Measurements from ENCODE around the gene STARD13. TPM values are rescaled to one million over a fixed set of nuclear protein-coding genes. Genes with fewer than 3 reads are reported as not detected.

The STARD13 gene
- total and polyA plus RNA-seq, 2 donors (not counting 1 experiment from before 2014, with no cell fraction given), result 0.06 to 0.22 TPM

DNA sequence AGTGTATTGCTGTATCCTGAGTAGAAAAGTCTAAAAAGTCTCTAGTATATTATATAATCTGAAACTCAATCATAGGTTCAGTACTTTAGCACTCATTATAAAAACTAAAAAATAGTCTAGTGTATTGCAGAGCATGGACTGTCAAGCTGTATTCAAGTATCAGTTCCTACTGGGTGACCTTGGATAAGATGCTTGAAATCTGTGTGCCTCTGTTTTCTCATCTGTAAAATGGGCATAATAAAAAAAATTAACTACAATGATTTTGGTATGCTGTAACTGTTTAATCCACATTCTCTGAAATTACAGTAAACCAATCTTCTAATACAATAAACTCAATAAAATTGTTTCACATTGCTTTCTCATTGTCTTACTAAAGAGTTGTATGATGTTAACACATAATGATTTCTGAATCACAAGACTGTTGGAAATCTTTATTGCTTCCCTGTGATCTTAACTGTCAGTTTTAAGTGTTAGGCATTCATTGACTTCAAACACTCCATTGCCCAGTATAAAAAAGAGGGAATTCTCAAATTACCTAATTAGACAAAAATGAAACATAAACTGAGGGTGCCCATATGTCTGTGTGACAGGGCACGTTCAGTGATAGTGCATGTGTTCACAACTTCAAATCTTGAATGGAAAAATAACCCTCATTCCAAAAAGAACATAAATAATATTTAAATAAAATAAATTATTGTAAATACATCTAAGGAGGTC lies 2.2 kb downstream of the STARD13 start:
- CTCF ChIA-PET, result no interaction called here
- H3K4me1 ChIP-seq (ENCODE audit: control insufficient read depth in 2 of 2, insufficient read depth in 2 of 2, low read length in 2 of 2), result peaks cover 11 to 15% of the 10 kb centered on the region in 2 donors
- no peak overlapping the region for H3K27ac Mint-ChIP-seq
- H3K27ac ChIP-seq (ENCODE audit: low read length in 2 of 2), result no peak overlapping the region
- no peaks in the 10 kb centered on the region for H3K9me3 Mint-ChIP-seq (ENCODE audit: insufficient read depth)
- peaks cover 50% of the 10 kb centered on the region for H3K27me3 Mint-ChIP-seq
- H3K4me2 ChIP-seq (replicated peaks; ENCODE audit: low read depth, low read length, poor library complexity, severe bottlenecking), result no peak overlapping the region
- H4K20me1 ChIP-seq (ENCODE audit: control insufficient read depth, insufficient read depth, low read length, poor library complexity, severe bottlenecking), result no peaks in the 10 kb centered on the region
- intact Hi-C loops (cut with micrococcal nuclease), result no loop called here
- no peaks in the 10 kb centered on the region for H3K36me3 ChIP-seq (replicated peaks in 1 of 2; ENCODE audit: control extremely low read depth in 1 of 2, control insufficient read depth in 1 of 2, extremely low read depth in 1 of 2, insufficient read depth in 2 of 2, low read length in 1 of 2)
- peaks cover 0 to 21% (median 16%) of the 10 kb centered on the region in 4 experiments for H3K27me3 ChIP-seq (replicated peaks in 1 of 4; ENCODE audit: control extremely low read depth in 1 of 4, control insufficient read depth in 3 of 4, insufficient read depth in 4 of 4, low read length in 3 of 4)
- H3K9ac ChIP-seq (ENCODE audit: low read length), result no peak overlapping the region
- WGBS (ENCODE audit: insufficient coverage), result no CpG with 5 or more reads among the region's 1 CpG
- POLR2A ChIA-PET, result no interaction called here
- H3K79me2 ChIP-seq (ENCODE audit: control insufficient read depth, insufficient read depth, low read length), result no peaks in the 10 kb centered on the region
- no peak for ATAC-seq (ENCODE audit: low read depth)
- TF ChIP-seq, protein P1, sequence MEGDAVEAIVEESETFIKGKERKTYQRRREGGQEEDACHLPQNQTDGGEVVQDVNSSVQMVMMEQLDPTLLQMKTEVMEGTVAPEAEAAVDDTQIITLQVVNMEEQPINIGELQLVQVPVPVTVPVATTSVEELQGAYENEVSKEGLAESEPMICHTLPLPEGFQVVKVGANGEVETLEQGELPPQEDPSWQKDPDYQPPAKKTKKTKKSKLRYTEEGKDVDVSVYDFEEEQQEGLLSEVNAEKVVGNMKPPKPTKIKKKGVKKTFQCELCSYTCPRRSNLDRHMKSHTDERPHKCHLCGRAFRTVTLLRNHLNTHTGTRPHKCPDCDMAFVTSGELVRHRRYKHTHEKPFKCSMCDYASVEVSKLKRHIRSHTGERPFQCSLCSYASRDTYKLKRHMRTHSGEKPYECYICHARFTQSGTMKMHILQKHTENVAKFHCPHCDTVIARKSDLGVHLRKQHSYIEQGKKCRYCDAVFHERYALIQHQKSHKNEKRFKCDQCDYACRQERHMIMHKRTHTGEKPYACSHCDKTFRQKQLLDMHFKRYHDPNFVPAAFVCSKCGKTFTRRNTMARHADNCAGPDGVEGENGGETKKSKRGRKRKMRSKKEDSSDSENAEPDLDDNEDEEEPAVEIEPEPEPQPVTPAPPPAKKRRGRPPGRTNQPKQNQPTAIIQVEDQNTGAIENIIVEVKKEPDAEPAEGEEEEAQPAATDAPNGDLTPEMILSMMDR (IDR thresholded peaks at IDR 0.05), result no peak
- no peak for TF ChIP-seq EZH2 (IDR thresholded peaks at IDR 0.05; ENCODE audit: borderline replicate concordance, insufficient read depth, low read depth, low read length, poor library complexity, severe bottlenecking)
- H3K4me1 Mint-ChIP-seq, result peaks cover 19% of the 10 kb centered on the region
- H3K4me3 ChIP-seq (ENCODE audit: control extremely low read depth in 1 of 5, extremely low read depth in 1 of 5, insufficient read depth in 1 of 5, low read depth in 2 of 5, low read length in 4 of 5), result no peak overlapping the region
- H3K4me3 Mint-ChIP-seq, result no peak overlapping the region
- no peak for DNase-seq
- H3K9me3 ChIP-seq (ENCODE audit: control extremely low read depth in 1 of 3, control insufficient read depth in 2 of 3, insufficient read depth in 1 of 3, low read length in 2 of 3), result no peaks in the 10 kb centered on the region
- no peak overlapping the region for H2AFZ ChIP-seq (ENCODE audit: insufficient read depth, low read depth, low read length, poor library complexity, severe bottlenecking)

DNA sequence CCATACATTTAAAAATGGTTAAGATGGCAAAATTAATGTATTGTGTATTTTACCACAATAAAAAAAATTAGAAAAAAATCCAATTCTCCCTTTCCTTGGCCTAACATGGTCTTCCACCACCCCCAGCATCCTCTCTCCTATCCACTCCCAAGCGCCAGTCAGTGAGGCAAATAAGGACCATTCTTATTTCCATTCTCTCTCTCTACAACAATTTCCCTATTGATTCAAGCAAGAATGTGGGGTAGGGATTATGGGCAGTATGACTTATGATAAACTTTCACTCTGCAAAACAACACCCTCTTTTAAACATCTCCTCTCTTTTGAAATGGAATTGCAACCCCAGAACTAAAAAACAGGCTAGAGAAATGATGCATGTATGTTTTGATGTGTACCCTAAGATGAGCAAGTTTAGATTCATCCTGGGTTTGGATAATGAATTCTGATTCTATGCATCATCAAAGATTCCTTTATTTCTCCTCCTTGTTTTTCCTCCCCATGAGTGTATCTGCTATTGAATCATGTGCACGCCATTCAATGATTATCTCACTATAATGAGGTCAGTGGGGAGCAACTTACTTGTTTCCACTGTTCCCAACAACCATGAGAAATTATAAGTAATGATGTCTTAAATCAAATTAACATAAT lies 3.5 kb downstream of the STARD13 start:
- Histone ChIP-seq H3K79me2 (ENCODE audit: control insufficient read depth, insufficient read depth, low read length) (no peaks in the 10 kb centered on the region), H3K27me3 (replicated peaks in 1 of 4; ENCODE audit: control extremely low read depth in 1 of 4, control insufficient read depth in 3 of 4, insufficient read depth in 4 of 4, low read length in 3 of 4) (peaks cover 0 to 18% (median 16%) of the 10 kb centered on the region in 4 experiments), H3K9ac (ENCODE audit: low read length) (no peak overlapping the region), H3K4me3 (ENCODE audit: control extremely low read depth in 1 of 5, extremely low read depth in 1 of 5, insufficient read depth in 1 of 5, low read depth in 2 of 5, low read length in 4 of 5) (no peak overlapping the region), H3K9me3 (ENCODE audit: control extremely low read depth in 1 of 3, control insufficient read depth in 2 of 3, insufficient read depth in 1 of 3, low read length in 2 of 3) (no peaks in the 10 kb centered on the region), H2AFZ (ENCODE audit: insufficient read depth, low read depth, low read length, poor library complexity, severe bottlenecking) (no peak overlapping the region), H3K36me3 (replicated peaks in 1 of 2; ENCODE audit: control extremely low read depth in 1 of 2, control insufficient read depth in 1 of 2, extremely low read depth in 1 of 2, insufficient read depth in 2 of 2, low read length in 1 of 2) (no peaks in the 10 kb centered on the region), H3K4me2 (replicated peaks; ENCODE audit: low read depth, low read length, poor library complexity, severe bottlenecking) (no peak overlapping the region), H3K4me1 (ENCODE audit: control insufficient read depth in 2 of 2, insufficient read depth in 2 of 2, low read length in 2 of 2) (peaks cover 11 to 15% of the 10 kb centered on the region in 2 donors), H3K27ac (ENCODE audit: low read length in 2 of 2) (no peak overlapping the region), H4K20me1 (ENCODE audit: control insufficient read depth, insufficient read depth, low read length, poor library complexity, severe bottlenecking) (no peaks in the 10 kb centered on the region)
- H3K4me1 Mint-ChIP-seq, result peaks cover 19% of the 10 kb centered on the region
- ATAC-seq (ENCODE audit: low read depth), result no peak
- ChIA-PET POLR2A (no interaction called here), CTCF (no interaction called here)
- DNase-seq, result no peak
- H3K27ac Mint-ChIP-seq, result no peak overlapping the region
- intact Hi-C loops (cut with micrococcal nuclease), result no loop called here
- WGBS (ENCODE audit: insufficient coverage), result no CpG with 5 or more reads among the region's 2 CpGs
- H3K4me3 Mint-ChIP-seq, result no peak overlapping the region
- peaks cover 42% of the 10 kb centered on the region for H3K27me3 Mint-ChIP-seq
- TF ChIP-seq, protein P1 (IDR thresholded peaks at IDR 0.05), result no peak
- TF ChIP-seq EZH2 (IDR thresholded peaks at IDR 0.05; ENCODE audit: borderline replicate concordance, insufficient read depth, low read depth, low read length, poor library complexity, severe bottlenecking), result no peak
- H3K9me3 Mint-ChIP-seq (ENCODE audit: insufficient read depth), result no peaks in the 10 kb centered on the region

Measured in B cell (primary cell).